Esophagus squamous epithelium (tissue), 5 donors: ENCODE results near the gene PALD1. TPM values are rescaled to one million over a fixed set of nuclear protein-coding genes. Genes with fewer than 3 reads are reported as not detected.
"Not testable (repeated sequence)": the region's sequence is repeated elsewhere in the genome, so short reads cannot be mapped to it uniquely, and the experiment has no call there.

Experiments used
- DNase-seq: peaks from one replicate; lab custom pipeline; 2025; lab: John Stamatoyannopoulos, UW
- H3K27ac ChIP-seq, 4 donors: fragments of 200-600 bp; sonication (generic); one replicate each; pipeline ENCODE4 v1.5.1; 2016 to 2019; ENCODE audit warnings: mild to moderate bottlenecking in 1 of 4
- H3K27me3 ChIP-seq, 4 donors: fragments of 200-600 bp; sonication (generic); 1 replicate in 3 of 4; 2 replicates in 1 of 4; pipeline versions ENCODE4 v1.5.1 to v1.6.0; 2017 to 2021; ENCODE audit warnings: antibody characterized with exemption in 1 of 4
- H3K36me3 ChIP-seq, 3 donors: fragments of 200-600 bp; sonication (generic); one replicate each; pipeline ENCODE4 v1.5.1; 2016 to 2019
- H3K4me1 ChIP-seq, 3 donors: fragments of 200-600 bp; sonication (generic); one replicate each; pipeline ENCODE4 v1.5.1; 2017 to 2019
- H3K4me3 ChIP-seq, 4 donors: fragments of 200-600 bp; sonication (generic); 1 replicate in 3 of 4; 2 replicates in 1 of 4; pipeline ENCODE4 v1.5.1; 2016 to 2019; ENCODE audit warnings: mild to moderate bottlenecking in 2 of 4, moderate library complexity in 1 of 4
- H3K9me3 ChIP-seq, 3 donors: fragments of 200-600 bp; sonication (generic); one replicate each; pipeline ENCODE4 v1.5.1; 2016 to 2019
- CTCF ChIP-seq, 6 experiments: fragments of 450-650 bp in 4 of 6; fragments of 200-600 bp in 2 of 6; sonication (generic) in 2 of 6; IDR thresholded peaks; one replicate each; pipeline ENCODE4 v1.5.1; 2016 to 2019; ENCODE audit warnings: antibody characterized with exemption in 6 of 6, mild to moderate bottlenecking in 4 of 6, moderate library complexity in 4 of 6
- POLR2A ChIP-seq, 4 donors: fragments of 450-650 bp; IDR thresholded peaks; one replicate each; pipeline ENCODE4 v1.6.1; 2017; ENCODE audit warnings: antibody characterized with exemption in 4 of 4, mild to moderate bottlenecking in 4 of 4, moderate library complexity in 3 of 4
- WGBS, 2 donors: methylation state at CpG; one replicate each; pipeline ENCODE4 v1.1.5; 2018; 5-methylcytosine and 5-hydroxymethylcytosine counted together
- intact Hi-C: fragments of 100-400 bp; cut with DNase I; formaldehyde crosslinking; loops from one replicate; pipeline ENCODE4 v1.15.0; 2022
- total RNA-seq, 4 donors: library from RNA; depleted of rRNA; stranded (reverse); fragments of >200 nt; gene quantifications; one replicate each; pipeline ENCODE4 v1.1.0, GENCODE V29; 2016
- donor health status: DM: yes; HTN: yes; CAD: no.

The PALD1 gene
- total RNA-seq, 4 donors from 2014 or later = 2.6 to 11.3 (median 4.5) TPM

GRCh38 chr10:70482982-70483760 lies 4.6 kb downstream of the PALD1 start:
- 66 to 74% methylated on average over 6 to 7 of the region's 8 CpGs for WGBS, 2 donors
- no peak for DNase-seq
- Histone ChIP-seq H3K4me3 (no peak overlapping the region), H3K27me3 (peaks cover 0 to 14% (median 0%) of the 10 kb centered on the region in 4 donors), H3K4me1 (peaks cover 22 to 60% (median 34%) of the 10 kb centered on the region in 3 donors), H3K9me3 (no peaks in the 10 kb centered on the region), H3K27ac (peak overlapping the region in 3 of 4 donors; percentile 8 to 86 (median 61)), H3K36me3 (no peaks in the 10 kb centered on the region)
- intact Hi-C loops = no loop called here
- TF ChIP-seq POLR2A (IDR thresholded peaks at IDR 0.05) (no peak), CTCF (IDR thresholded peaks at IDR 0.05) (no peak)

GRCh38 chr10:70483872-70484271 lies 5.3 kb downstream of the PALD1 start:
- H3K4me3 ChIP-seq, intact Hi-C loops, H3K36me3 ChIP-seq, DNase-seq, H3K9me3 ChIP-seq, H3K27me3 ChIP-seq: not testable (repeated sequence)
- 81 to 99% methylated on average over 6 of the region's 6 CpGs for WGBS, 2 donors
- Histone ChIP-seq H3K27ac (peak overlapping the region in 1 of 4 donors; percentile 86), H3K4me1 (peaks cover 15 to 53% (median 32%) of the 10 kb centered on the region in 3 donors)

GRCh38 chr10:70487824-70488223 lies 9.3 kb downstream of the PALD1 start:
- WGBS, 2 donors = 83 to 87% methylated on average over 3 of the region's 3 CpGs
- DNase-seq = no peak
- Histone ChIP-seq H3K9me3 (no peaks in the 10 kb centered on the region), H3K27me3 (no peaks in the 10 kb centered on the region), H3K4me3 (no peak overlapping the region), H3K36me3 (no peaks in the 10 kb centered on the region), H3K4me1 (peaks cover 0 to 22% (median 8%) of the 10 kb centered on the region in 3 donors), H3K27ac (no peak overlapping the region)
- TF ChIP-seq POLR2A (IDR thresholded peaks at IDR 0.05) (no peak), CTCF (IDR thresholded peaks at IDR 0.05) (no peak)
- intact Hi-C loops = no loop called here

- 89 to 93% methylated on average over 3 to 4 of the region's 4 CpGs for WGBS, 2 donors
- no peaks in the 10 kb centered on the region for H3K27me3 ChIP-seq
- H3K27ac ChIP-seq = no peak overlapping the region
- TF ChIP-seq POLR2A (IDR thresholded peaks at IDR 0.05) = no peak
- no peak for TF ChIP-seq CTCF (IDR thresholded peaks at IDR 0.05)
- peaks cover 0 to 31% (median 4%) of the 10 kb centered on the region in 3 donors for H3K4me1 ChIP-seq
- intact Hi-C loops = no loop called here
- no peak overlapping the region for H3K4me3 ChIP-seq
- H3K36me3 ChIP-seq = no peaks in the 10 kb centered on the region
- DNase-seq = no peak
- no peaks in the 10 kb centered on the region for H3K9me3 ChIP-seq
Observed at GRCh38 chr10:70490142-70490541, 11.6 kb downstream of the PALD1 start.

GRCh38 chr10:70491614-70492013 lies 13.0 kb downstream of the PALD1 start:
- H3K4me1 ChIP-seq = peaks cover 0 to 37% (median 4%) of the 10 kb centered on the region in 3 donors
- no peak for DNase-seq
- no peaks in the 10 kb centered on the region for H3K36me3 ChIP-seq
- no peaks in the 10 kb centered on the region for H3K27me3 ChIP-seq
- H3K4me3 ChIP-seq = no peak overlapping the region
- no peaks in the 10 kb centered on the region for H3K9me3 ChIP-seq
- WGBS, 2 donors = 77 to 100% methylated on average over 2 of the region's 2 CpGs
- no peak overlapping the region for H3K27ac ChIP-seq
- intact Hi-C loops = no loop called here
- TF ChIP-seq CTCF (IDR thresholded peaks at IDR 0.05) (no peak), POLR2A (IDR thresholded peaks at IDR 0.05) (no peak)
